H9 (cell line): ENCODE data around the gene PXDN. TPM values are rescaled to one million over a fixed set of nuclear protein-coding genes. Genes with fewer than 3 reads are reported as not detected.
A peak's percentile ranks its signal among the peaks of the same experiment; 100 is the strongest.

Experiments
- DNase-seq: peaks from one replicate; pipeline ENCODE4 v3.0.0-alpha.2; 2017
- H2AFZ ChIP-seq: one replicate; pipeline ENCODE4 v1.6.1; 2013; ENCODE audit warnings: mild to moderate bottlenecking, low read length, control low read depth, moderate library complexity
- H2AK5ac ChIP-seq: 2 replicates; pipeline ENCODE4 v1.6.1; 2013; ENCODE audit warnings: low read length, control low read depth, mixed read lengths; ENCODE audit not compliant: insufficient read length
- H2BK120ac ChIP-seq: one replicate; pipeline ENCODE4 v1.6.1; 2013; ENCODE audit warnings: low read depth, mild to moderate bottlenecking, low read length, control low read depth, inconsistent platforms; ENCODE audit not compliant: poor library complexity, severe bottlenecking
- H2BK12ac ChIP-seq: 2 replicates; pipeline ENCODE4 v1.6.1; 2013; ENCODE audit warnings: low read length, control low read depth, mixed read lengths, low read depth; ENCODE audit not compliant: insufficient read length
- H2BK15ac ChIP-seq: 2 replicates; pipeline ENCODE4 v1.6.1; 2013; ENCODE audit warnings: low read depth, low read length, control low read depth
- H2BK20ac ChIP-seq: one replicate; pipeline ENCODE4 v1.6.1; 2013; ENCODE audit warnings: low read depth, mild to moderate bottlenecking, low read length, control low read depth, inconsistent platforms; ENCODE audit not compliant: poor library complexity, severe bottlenecking
- H2BK5ac ChIP-seq: 2 replicates; pipeline ENCODE4 v1.6.1; 2013; ENCODE audit warnings: low read length, control low read depth, mixed read lengths; ENCODE audit not compliant: insufficient read length
- H3K14ac ChIP-seq: 2 replicates; pipeline ENCODE4 v1.6.1; 2013; ENCODE audit warnings: low read length, control low read depth; ENCODE audit not compliant: insufficient read depth
- H3K18ac ChIP-seq: 2 replicates; pipeline ENCODE4 v1.6.1; 2013; ENCODE audit warnings: low read depth, mild to moderate bottlenecking, mixed read lengths, low read length, control low read depth; ENCODE audit not compliant: insufficient read length
- H3K23ac ChIP-seq: 2 replicates; pipeline ENCODE4 v1.6.1; 2013; ENCODE audit warnings: low read length, control low read depth, mixed read lengths, low read depth; ENCODE audit not compliant: insufficient read length
- H3K23me2 ChIP-seq: 2 replicates; pipeline ENCODE4 v1.6.1; 2013; ENCODE audit warnings: low read depth, mild to moderate bottlenecking, mixed read lengths, low read length, control low read depth; ENCODE audit not compliant: insufficient read length, poor library complexity, severe bottlenecking
- H3K27ac ChIP-seq: 2 replicates; pipeline ENCODE4 v1.5.1; 2013; ENCODE audit warnings: low read length, control low read depth, mixed read lengths, low read depth; ENCODE audit not compliant: insufficient read length
- H3K27me3 ChIP-seq: 2 replicates; pipeline ENCODE4 v1.6.1; 2013; ENCODE audit warnings: low read length, control low read depth, inconsistent platforms; ENCODE audit not compliant: insufficient read depth
- H3K4ac ChIP-seq: 2 replicates; pipeline ENCODE4 v1.6.1; 2013; ENCODE audit warnings: low read depth, mild to moderate bottlenecking, control low read depth, inconsistent platforms, low read length, moderate library complexity
- H3K4me1 ChIP-seq: 2 replicates; pipeline ENCODE4 v1.6.1; 2013; ENCODE audit warnings: low read length, control low read depth, inconsistent platforms; ENCODE audit not compliant: insufficient read depth
- H3K4me2 ChIP-seq: 2 replicates; pipeline ENCODE4 v1.6.1; 2013; ENCODE audit warnings: low read length, control low read depth, mixed read lengths; ENCODE audit not compliant: insufficient read length, insufficient read depth
- H3K56ac ChIP-seq: 2 replicates; pipeline ENCODE4 v1.6.1; 2013; ENCODE audit warnings: low read depth, mild to moderate bottlenecking, mixed read lengths, low read length, control low read depth; ENCODE audit not compliant: insufficient read length
- H3K79me1 ChIP-seq: 2 replicates; pipeline ENCODE4 v1.6.1; 2013; ENCODE audit warnings: low read depth, mild to moderate bottlenecking, moderate library complexity, low read length, control low read depth, inconsistent platforms; ENCODE audit not compliant: insufficient read depth, poor library complexity, severe bottlenecking
- H3K79me2 ChIP-seq: 2 replicates; pipeline ENCODE4 v1.6.1; 2013; ENCODE audit warnings: low read length, control low read depth, inconsistent platforms; ENCODE audit not compliant: insufficient read depth
- H3K9ac ChIP-seq: 2 replicates; pipeline ENCODE4 v1.6.1; 2013; ENCODE audit warnings: low read length, control low read depth, mixed read lengths; ENCODE audit not compliant: insufficient read length; ENCODE audit errors: extremely low read depth
- H3K9me3 ChIP-seq: one replicate; pipeline ENCODE4 v1.6.1; 2013; ENCODE audit warnings: low read depth, low read length, inconsistent platforms; ENCODE audit not compliant: control insufficient read depth
- H3T11ph ChIP-seq: one replicate; pipeline ENCODE4 v1.6.1; 2013; ENCODE audit warnings: mild to moderate bottlenecking, low read length, control low read depth, inconsistent platforms
- H4K20me1 ChIP-seq: one replicate; pipeline ENCODE4 v1.6.1; 2013; ENCODE audit not compliant: control insufficient read depth, insufficient read length, insufficient read depth
- H4K5ac ChIP-seq: 2 replicates; pipeline ENCODE4 v1.6.1; 2013; ENCODE audit warnings: low read depth, mild to moderate bottlenecking, mixed read lengths, low read length, control low read depth; ENCODE audit not compliant: insufficient read length
- H4K8ac ChIP-seq: replicated peaks from 2 replicates; pipeline ENCODE4 v1.6.1; 2013; ENCODE audit warnings: low read length, control low read depth, mixed read lengths, low read depth; ENCODE audit not compliant: insufficient read length
- H4K91ac ChIP-seq: 2 replicates; pipeline ENCODE4 v1.6.1; 2013; ENCODE audit warnings: low read depth, mild to moderate bottlenecking, moderate library complexity, mixed read lengths, low read length, control low read depth; ENCODE audit not compliant: insufficient read length
- H3K27ac Mint-ChIP-seq, 3 experiments: 2 replicates in 2 of 3; 3 replicates in 1 of 3; pipeline ENCODE4 v1.8.0; 2020 to 2021; ENCODE audit warnings: mixed read lengths in 3 of 3, mild to moderate bottlenecking in 1 of 3, moderate library complexity in 1 of 3
- H3K27me3 Mint-ChIP-seq: 2 replicates; pipeline ENCODE4 v1.8.0; 2021; ENCODE audit warnings: low read depth, mild to moderate bottlenecking, moderate library complexity, mixed read lengths
- H3K36me3 Mint-ChIP-seq, 3 experiments: 2 replicates in 2 of 3; 3 replicates in 1 of 3; pipeline ENCODE4 v1.8.0; 2020 to 2021; ENCODE audit warnings: low read depth in 3 of 3, mixed read lengths in 3 of 3; ENCODE audit not compliant: insufficient read depth in 1 of 3
- H3K4me1 Mint-ChIP-seq, 2 experiments: 2 replicates each; pipeline ENCODE4 v1.8.0; 2020; ENCODE audit warnings: mixed read lengths in 2 of 2
- H3K4me3 Mint-ChIP-seq, 2 experiments: 2 replicates in 1 of 2; 3 replicates in 1 of 2; pipeline ENCODE4 v1.8.0; 2020 to 2021; ENCODE audit warnings: mild to moderate bottlenecking in 2 of 2, mixed read lengths in 2 of 2, moderate library complexity in 1 of 2
- H3K9me3 Mint-ChIP-seq, 2 experiments: 2 replicates in 1 of 2; 3 replicates in 1 of 2; pipeline ENCODE4 v1.8.0; 2020; ENCODE audit warnings: mild to moderate bottlenecking in 2 of 2, mixed read lengths in 2 of 2, moderate library complexity in 1 of 2
- WGBS: extraction: QIAGEN DNeasy Blood & Tissue Kit; methylation state at CpG from one replicate; pipeline ENCODE4 v1.1.7; 2013; ENCODE audit warnings: missing lambda C conversion rate, low lambda C conversion rate, mixed read lengths; ENCODE audit not compliant: insufficient read length; ENCODE audit errors: extremely low coverage; 5-methylcytosine and 5-hydroxymethylcytosine counted together
- total RNA-seq: library from RNA; stranded (reverse); gene quantifications from 2 replicates; pipeline ENCODE4 v1.2.1, GENCODE V29; 2021
- TF ChIP-seq, protein P1 (sequence below): fragments of 200-600 bp; sonication (generic); conservative IDR thresholded peaks from 3 replicates; pipeline ENCODE4 v1.8.0; 2021; ENCODE audit warnings: antibody characterized with exemption, mild to moderate bottlenecking

Gene PXDN
- total RNA-seq, 1 experiment from 2014 or later = 146 TPM

GRCh38 chr2:1621041-1621440 lies 123.3 kb downstream of the PXDN start:
- no peak overlapping the region for H3K56ac ChIP-seq
- no peak overlapping the region for H2BK20ac ChIP-seq
- TF ChIP-seq, protein P1, sequence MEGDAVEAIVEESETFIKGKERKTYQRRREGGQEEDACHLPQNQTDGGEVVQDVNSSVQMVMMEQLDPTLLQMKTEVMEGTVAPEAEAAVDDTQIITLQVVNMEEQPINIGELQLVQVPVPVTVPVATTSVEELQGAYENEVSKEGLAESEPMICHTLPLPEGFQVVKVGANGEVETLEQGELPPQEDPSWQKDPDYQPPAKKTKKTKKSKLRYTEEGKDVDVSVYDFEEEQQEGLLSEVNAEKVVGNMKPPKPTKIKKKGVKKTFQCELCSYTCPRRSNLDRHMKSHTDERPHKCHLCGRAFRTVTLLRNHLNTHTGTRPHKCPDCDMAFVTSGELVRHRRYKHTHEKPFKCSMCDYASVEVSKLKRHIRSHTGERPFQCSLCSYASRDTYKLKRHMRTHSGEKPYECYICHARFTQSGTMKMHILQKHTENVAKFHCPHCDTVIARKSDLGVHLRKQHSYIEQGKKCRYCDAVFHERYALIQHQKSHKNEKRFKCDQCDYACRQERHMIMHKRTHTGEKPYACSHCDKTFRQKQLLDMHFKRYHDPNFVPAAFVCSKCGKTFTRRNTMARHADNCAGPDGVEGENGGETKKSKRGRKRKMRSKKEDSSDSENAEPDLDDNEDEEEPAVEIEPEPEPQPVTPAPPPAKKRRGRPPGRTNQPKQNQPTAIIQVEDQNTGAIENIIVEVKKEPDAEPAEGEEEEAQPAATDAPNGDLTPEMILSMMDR = no peak
- DNase-seq = no peak
- H3K79me2 ChIP-seq = no peaks in the 10 kb centered on the region
- no peak overlapping the region for H3K14ac ChIP-seq
- H4K8ac ChIP-seq = no peak overlapping the region
- H3K4me2 ChIP-seq = no peak overlapping the region
- no peaks in the 10 kb centered on the region; the same call in 1 of the 2 replicates for H3K27me3 Mint-ChIP-seq
- H3K9me3 Mint-ChIP-seq = peaks cover 3 to 6% of the 10 kb centered on the region in 2 experiments; a peak in 3 of 5 replicates
- no peak overlapping the region for H3K27ac ChIP-seq
- no peaks in the 10 kb centered on the region for H3K79me1 ChIP-seq
- no peak overlapping the region for H2BK120ac ChIP-seq
- no peaks in the 10 kb centered on the region for H3K9me3 ChIP-seq
- H2BK15ac ChIP-seq = no peak overlapping the region
- H3T11ph ChIP-seq = no peak overlapping the region
- H2BK12ac ChIP-seq = no peak overlapping the region
- no peak overlapping the region for H4K5ac ChIP-seq
- peaks cover 31 to 35% (median 32%) of the 10 kb centered on the region in 3 experiments for H3K36me3 Mint-ChIP-seq
- no peaks in the 10 kb centered on the region for H3K27me3 ChIP-seq
- no peak overlapping the region for H3K4me3 Mint-ChIP-seq
- no peak overlapping the region for H3K4ac ChIP-seq
- H4K91ac ChIP-seq = peak overlapping the region; percentile 27
- H3K18ac ChIP-seq = no peak overlapping the region
- no peak overlapping the region for H2AK5ac ChIP-seq
- H3K23ac ChIP-seq = no peak overlapping the region
- no peak overlapping the region for H2AFZ ChIP-seq
- H3K4me1 ChIP-seq = peaks cover 9% of the 10 kb centered on the region; the same call in 1 of the 2 replicates
- H3K23me2 ChIP-seq = peaks cover 5% of the 10 kb centered on the region
- H3K27ac Mint-ChIP-seq = no peak overlapping the region
- H4K20me1 ChIP-seq = no peaks in the 10 kb centered on the region
- no CpG with 5 or more reads among the region's 11 CpGs for WGBS
- H3K4me1 Mint-ChIP-seq = peaks cover 49 to 51% of the 10 kb centered on the region in 2 experiments
- no peak overlapping the region for H3K9ac ChIP-seq
- no peak overlapping the region for H2BK5ac ChIP-seq
